Karpas-422 (cell line): Measurements from ENCODE around the gene FCN3. TPM values are rescaled to one million over a fixed set of nuclear protein-coding genes. Genes with fewer than 3 reads are reported as not detected.

Experiments used
- DNase-seq: peaks from one replicate; pipeline ENCODE4 v3.0.0-alpha.2; 2015
- H2AFZ ChIP-seq: fragments of 200-600 bp; sonication (generic); 2 replicates; pipeline ENCODE4 v1.6.1; 2014; ENCODE audit warnings: antibody characterized with exemption, low read length, mixed read lengths
- H3K27ac ChIP-seq: fragments of 200-600 bp; sonication (generic); 2 replicates; pipeline ENCODE4 v1.5.1; 2014; ENCODE audit warnings: mild to moderate bottlenecking, low read length, moderate library complexity
- H3K27me3 ChIP-seq: fragments of 200-600 bp; sonication (generic); 2 replicates; pipeline ENCODE4 v1.6.1; 2014; ENCODE audit warnings: low read length, mixed read lengths
- H3K36me3 ChIP-seq: fragments of 200-600 bp; sonication (generic); 2 replicates; pipeline ENCODE4 v1.6.1; 2014; ENCODE audit warnings: low read length, mixed read lengths; ENCODE audit not compliant: insufficient read depth
- H3K4me1 ChIP-seq: fragments of 200-600 bp; sonication (generic); 2 replicates; pipeline ENCODE4 v1.6.1; 2014; ENCODE audit warnings: mild to moderate bottlenecking, low read length, mixed read lengths
- H3K4me2 ChIP-seq: fragments of 200-600 bp; sonication (generic); 2 replicates; pipeline ENCODE4 v1.6.1; 2014; ENCODE audit warnings: low read length, low read depth, mild to moderate bottlenecking; ENCODE audit not compliant: poor library complexity, severe bottlenecking
- H3K4me3 ChIP-seq: fragments of 200-600 bp; sonication (generic); 2 replicates; pipeline ENCODE4 v1.5.1; 2014; ENCODE audit warnings: mild to moderate bottlenecking, antibody characterized with exemption, low read length, mixed read lengths
- H3K79me2 ChIP-seq: fragments of 200-600 bp; sonication (generic); 2 replicates; pipeline ENCODE4 v1.6.1; 2014; ENCODE audit warnings: mild to moderate bottlenecking, low read length, mixed read lengths
- H3K9ac ChIP-seq: fragments of 200-600 bp; sonication (generic); 2 replicates; pipeline ENCODE4 v1.6.0; 2014; ENCODE audit warnings: low read length
- H3K9me2 ChIP-seq: fragments of 200-600 bp; sonication (generic), shearing (Covaris generic); replicated peaks from 2 replicates; pipeline ENCODE4 v1.6.0; 2014; ENCODE audit warnings: mild to moderate bottlenecking, low read length, moderate library complexity; ENCODE audit not compliant: insufficient read depth
- H3K9me3 ChIP-seq: fragments of 300-700, 200-600 bp; sonication (generic); 2 replicates; pipeline ENCODE4 v1.6.1; 2014; ENCODE audit warnings: low read length, mixed read lengths
- H4K20me1 ChIP-seq: fragments of 200-600 bp; sonication (generic); 2 replicates; pipeline ENCODE4 v1.6.1; 2014; ENCODE audit warnings: mild to moderate bottlenecking, antibody characterized with exemption, low read length, low read depth; ENCODE audit not compliant: insufficient read depth
- total RNA-seq: library from RNA; depleted of rRNA; stranded (reverse); fragments of >200 nt; shearing (Covaris generic); gene quantifications from 2 replicates; pipeline ENCODE4 v1.2.3, GENCODE V29; 2014; ENCODE audit warnings: low replicate concordance

FCN3 gene
- total RNA-seq, 1 experiment from 2014 or later: not detected

- Histone ChIP-seq H2AFZ (no peak overlapping the region), H3K9ac (no peak overlapping the region), H3K4me1 (peaks cover 19% of the 10 kb centered on the region), H3K27ac (no peak overlapping the region), H3K36me3 (no peaks in the 10 kb centered on the region), H3K4me3 (no peak overlapping the region), H3K27me3 (no peaks in the 10 kb centered on the region), H3K9me2 (no peaks in the 10 kb centered on the region), H4K20me1 (no peaks in the 10 kb centered on the region), H3K79me2 (no peaks in the 10 kb centered on the region), H3K9me3 (no peaks in the 10 kb centered on the region), H3K4me2 (no peak overlapping the region)
- no peak for DNase-seq
Observed at GRCh38 chr1:27360159-27361043, 14.2 kb downstream of the FCN3 start.

- no peak overlapping the region for H2AFZ ChIP-seq
- no peaks in the 10 kb centered on the region for H3K27me3 ChIP-seq
- H3K9ac ChIP-seq: no peak overlapping the region
- no peaks in the 10 kb centered on the region for H3K9me3 ChIP-seq
- no peak overlapping the region for H3K4me2 ChIP-seq
- no peak overlapping the region for H3K27ac ChIP-seq
- no peaks in the 10 kb centered on the region for H3K9me2 ChIP-seq
- H3K79me2 ChIP-seq: no peaks in the 10 kb centered on the region
- H3K36me3 ChIP-seq: no peaks in the 10 kb centered on the region
- H3K4me1 ChIP-seq: peaks cover 14% of the 10 kb centered on the region
- no peak overlapping the region for H3K4me3 ChIP-seq
- no peak for DNase-seq
- H4K20me1 ChIP-seq: no peaks in the 10 kb centered on the region
Observed at GRCh38 chr1:27359822-27360158, 14.8 kb downstream of the FCN3 start.

- no peak overlapping the region for H3K9ac ChIP-seq
- no peaks in the 10 kb centered on the region for H3K36me3 ChIP-seq
- H3K27me3 ChIP-seq: no peaks in the 10 kb centered on the region
- no peak overlapping the region for H3K27ac ChIP-seq
- H3K9me2 ChIP-seq: no peaks in the 10 kb centered on the region
- no peaks in the 10 kb centered on the region for H3K9me3 ChIP-seq
- no peak overlapping the region for H3K4me2 ChIP-seq
- DNase-seq: no peak
- no peaks in the 10 kb centered on the region for H3K79me2 ChIP-seq
- H3K4me3 ChIP-seq: no peak overlapping the region
- H2AFZ ChIP-seq: no peak overlapping the region
- H3K4me1 ChIP-seq: peaks cover 13% of the 10 kb centered on the region
- no peaks in the 10 kb centered on the region for H4K20me1 ChIP-seq
Observed at GRCh38 chr1:27358928-27359313, 15.7 kb downstream of the FCN3 start.

GRCh38 chr1:27358038-27358927, 16.3 kb downstream of the FCN3 start:
- Histone ChIP-seq H3K27ac (no peak overlapping the region), H3K79me2 (no peaks in the 10 kb centered on the region), H3K4me2 (peak overlapping the region; percentile 64), H3K4me3 (no peak overlapping the region), H4K20me1 (no peaks in the 10 kb centered on the region), H3K36me3 (no peaks in the 10 kb centered on the region), H2AFZ (no peak overlapping the region), H3K4me1 (peaks cover 13% of the 10 kb centered on the region), H3K9me3 (no peaks in the 10 kb centered on the region), H3K27me3 (no peaks in the 10 kb centered on the region), H3K9ac (no peak overlapping the region), H3K9me2 (no peaks in the 10 kb centered on the region)
- no peak for DNase-seq

- Histone ChIP-seq H2AFZ (peak overlapping the region; percentile 22; the same call in 1 of the 2 replicates), H3K4me2 (peak overlapping the region; percentile 64), H3K9ac (peak overlapping the region; percentile 65), H3K27me3 (no peaks in the 10 kb centered on the region), H3K4me1 (peaks cover 13% of the 10 kb centered on the region), H3K36me3 (no peaks in the 10 kb centered on the region), H3K9me2 (no peaks in the 10 kb centered on the region), H3K79me2 (no peaks in the 10 kb centered on the region), H3K9me3 (no peaks in the 10 kb centered on the region), H3K4me3 (peak overlapping the region; percentile 58), H3K27ac (no peak overlapping the region), H4K20me1 (no peaks in the 10 kb centered on the region)
- DNase-seq: peak; percentile 89
Observed at GRCh38 chr1:27357281-27358037, 17.2 kb downstream of the FCN3 start.

GRCh38 chr1:27356619-27357280, 17.9 kb downstream of the FCN3 start:
- no peaks in the 10 kb centered on the region for H3K36me3 ChIP-seq
- H3K4me1 ChIP-seq: peaks cover 13% of the 10 kb centered on the region
- no peaks in the 10 kb centered on the region for H4K20me1 ChIP-seq
- H3K79me2 ChIP-seq: no peaks in the 10 kb centered on the region
- peak; percentile 78 for DNase-seq
- H3K9ac ChIP-seq: peak overlapping the region; percentile 65
- peak overlapping the region; percentile 64 for H3K4me2 ChIP-seq
- H2AFZ ChIP-seq: peak overlapping the region; percentile 22; the same call in 1 of the 2 replicates
- no peaks in the 10 kb centered on the region for H3K9me3 ChIP-seq
- no peaks in the 10 kb centered on the region for H3K9me2 ChIP-seq
- no peaks in the 10 kb centered on the region for H3K27me3 ChIP-seq
- no peak overlapping the region for H3K27ac ChIP-seq
- H3K4me3 ChIP-seq: peak overlapping the region; percentile 58

- no peaks in the 10 kb centered on the region for H3K27me3 ChIP-seq
- H2AFZ ChIP-seq: 0 out of 2 replicates have a peak overlapping the region, but pooled peaks have one; percentile 22
- H3K9ac ChIP-seq: peak overlapping the region; percentile 65
- no peak for DNase-seq
- no peaks in the 10 kb centered on the region for H3K79me2 ChIP-seq
- H3K27ac ChIP-seq: no peak overlapping the region
- peak overlapping the region; percentile 64 for H3K4me2 ChIP-seq
- peak overlapping the region; percentile 58; the same call in 1 of the 2 replicates for H3K4me3 ChIP-seq
- no peaks in the 10 kb centered on the region for H4K20me1 ChIP-seq
- no peaks in the 10 kb centered on the region for H3K36me3 ChIP-seq
- H3K9me3 ChIP-seq: no peaks in the 10 kb centered on the region
- H3K9me2 ChIP-seq: no peaks in the 10 kb centered on the region
- H3K4me1 ChIP-seq: peaks cover 13% of the 10 kb centered on the region
Observed at GRCh38 chr1:27356277-27356618, 18.4 kb downstream of the FCN3 start.
